NCI-H1436 (cell line): ENCODE data around the gene ANKRD28.
"Not testable (repeated sequence)": the region's sequence is repeated elsewhere in the genome, so short reads cannot be mapped to it uniquely, and the experiment has no call there.

Experiments used
- DNase-seq: peaks from one replicate; lab custom pipeline; 2025; lab: John Stamatoyannopoulos, UW

The ANKRD28 gene

DNA sequence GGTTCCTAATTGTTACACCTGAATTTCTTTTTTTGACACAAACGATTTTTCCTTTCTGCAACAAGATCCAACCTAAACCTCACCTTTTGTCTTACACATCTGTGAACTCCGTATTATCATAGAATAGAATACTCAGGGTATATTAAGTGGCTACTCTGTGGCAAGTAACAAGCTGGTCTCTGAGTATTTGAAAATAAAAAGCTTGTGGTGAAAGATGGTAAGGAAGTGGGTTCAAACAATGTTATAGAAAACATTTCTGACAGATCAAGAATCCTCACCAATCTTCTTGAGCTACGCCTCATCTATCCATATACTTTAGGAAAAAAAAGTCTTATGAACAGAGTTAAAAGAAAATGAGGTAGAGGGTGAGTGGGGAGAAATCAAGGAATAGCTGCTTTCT lies 3.5 kb upstream of the ANKRD28 start:
- no peak for DNase-seq

DNA sequence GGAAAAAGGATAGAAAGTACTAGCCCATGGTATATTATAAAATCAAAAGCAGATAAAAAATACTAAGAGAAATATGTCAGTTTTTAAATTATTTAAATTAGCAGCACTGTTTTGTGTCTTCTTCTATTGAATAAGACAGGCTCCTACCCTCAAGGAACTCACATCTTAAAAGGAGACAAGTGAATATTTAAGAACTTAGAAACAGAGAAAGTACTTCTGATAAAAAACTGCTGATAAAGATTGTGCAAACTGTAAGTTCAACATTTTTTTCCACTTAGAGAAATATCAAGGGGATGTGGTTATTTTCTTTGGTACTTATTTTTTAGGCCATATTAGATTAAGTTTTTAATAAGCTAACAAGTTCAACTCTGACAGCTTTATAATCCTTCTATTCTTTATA lies 3.0 kb upstream of the ANKRD28 start:
- no peak for DNase-seq

DNA sequence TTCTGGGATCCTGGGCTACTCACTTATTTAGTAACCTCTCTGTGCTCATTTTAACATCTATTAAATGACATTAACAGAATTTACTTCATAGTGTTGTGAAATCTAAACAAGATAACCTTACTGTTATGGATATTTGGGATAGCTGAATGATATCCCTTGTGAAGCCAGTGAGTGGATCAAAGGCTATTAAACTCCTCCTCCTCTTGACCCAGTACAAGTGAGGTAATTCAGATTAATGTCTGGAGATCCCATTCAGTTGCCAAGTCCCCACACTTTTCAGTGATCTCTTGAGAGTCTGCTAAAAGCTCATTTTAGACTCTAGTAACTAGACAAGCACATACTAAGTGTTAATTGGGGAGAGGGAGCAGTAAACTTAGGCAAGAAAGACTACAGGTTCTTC lies 2.5 kb upstream of the ANKRD28 start:
- no peak for DNase-seq

DNA sequence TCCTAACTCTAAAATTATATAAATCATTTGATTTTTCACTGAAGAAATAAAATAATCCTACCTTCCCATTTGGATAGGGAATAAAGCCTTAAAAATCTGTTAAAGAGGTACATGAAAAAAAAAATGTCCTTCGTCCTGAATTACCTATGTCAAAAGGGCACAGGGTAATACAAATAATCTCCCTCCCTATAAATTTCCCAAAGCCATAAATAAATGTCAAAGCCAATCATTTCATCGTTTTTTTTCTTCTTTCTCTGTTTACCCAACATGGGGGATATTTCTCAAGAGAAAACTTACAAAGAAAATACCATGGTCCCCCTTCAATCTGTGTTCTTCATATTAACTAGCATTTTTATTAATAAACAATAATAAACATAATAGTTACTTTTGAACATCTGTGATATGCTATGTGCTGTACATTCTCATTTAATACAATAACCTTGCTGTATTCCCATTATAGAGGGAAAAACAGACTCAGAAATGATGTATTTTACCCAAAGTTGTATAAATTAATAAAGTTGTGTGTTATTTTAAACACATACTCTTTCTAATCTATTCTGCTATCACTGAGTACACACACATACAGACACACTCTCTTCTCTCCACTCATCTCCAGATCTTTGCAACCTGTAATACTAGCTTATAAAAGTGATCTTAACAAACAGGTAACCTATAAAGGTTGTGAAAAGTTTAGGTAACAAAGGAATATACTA lies 910 bp upstream of the ANKRD28 start:
- no peak for DNase-seq

DNA sequence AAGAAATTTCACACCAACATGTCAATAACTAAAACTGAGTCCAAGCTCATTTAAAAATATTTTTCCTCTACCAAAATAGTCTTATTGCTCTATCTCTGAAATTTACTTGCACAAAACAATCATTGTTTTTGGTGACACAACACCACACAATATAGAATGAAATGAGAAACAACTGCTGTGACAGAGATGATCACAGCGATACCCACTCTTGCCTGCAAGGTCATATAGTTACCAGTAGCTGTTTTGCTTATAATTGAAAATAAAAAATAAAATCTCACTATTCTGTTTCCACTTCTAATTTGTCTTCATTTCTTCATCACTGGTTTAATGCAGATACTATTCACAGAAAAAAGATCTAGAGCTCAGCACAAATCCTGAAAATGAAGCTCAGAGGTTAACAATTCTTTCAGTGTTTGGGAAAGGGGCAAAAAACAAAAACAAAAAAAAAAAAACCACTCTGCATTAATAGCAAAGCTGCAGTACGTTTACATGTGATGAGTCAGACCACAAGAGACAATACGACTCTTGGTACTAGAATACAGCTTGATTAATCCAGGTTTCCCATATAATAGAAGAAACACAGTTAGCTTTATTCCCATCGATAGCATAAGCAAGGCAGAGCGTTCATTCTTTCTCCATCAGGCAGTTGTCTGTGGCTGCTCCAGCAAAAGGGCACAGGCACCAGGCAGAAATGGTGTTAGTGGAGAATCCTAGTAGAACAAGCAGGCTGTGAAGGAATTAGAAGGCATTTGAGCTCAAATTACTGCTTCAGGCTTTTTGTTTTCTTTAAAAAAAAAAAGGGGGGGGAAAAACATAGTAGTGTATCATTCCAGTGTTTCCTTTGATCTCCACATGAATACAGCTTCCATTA lies 773 bp downstream of the ANKRD28 start:
- DNase-seq: no peak

DNA sequence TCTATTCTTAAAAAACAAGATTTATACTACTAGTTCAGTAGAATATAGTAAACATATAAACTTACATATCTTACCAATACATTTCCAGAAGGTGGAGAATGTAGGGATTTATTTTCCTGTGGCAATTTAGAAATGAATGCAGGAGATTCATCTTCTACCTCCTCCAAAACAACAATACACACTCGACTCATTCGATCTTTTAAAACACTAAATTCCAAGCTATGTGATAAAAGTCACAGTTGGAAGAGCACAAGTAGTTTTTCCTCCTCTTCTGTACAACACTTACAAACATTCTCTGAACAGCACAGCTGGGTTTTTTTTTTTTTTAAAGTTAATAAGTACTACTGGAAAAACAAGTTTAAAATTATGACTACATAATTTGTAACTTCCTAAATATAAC lies 1.4 kb downstream of the ANKRD28 start:
- no peak for DNase-seq

DNA sequence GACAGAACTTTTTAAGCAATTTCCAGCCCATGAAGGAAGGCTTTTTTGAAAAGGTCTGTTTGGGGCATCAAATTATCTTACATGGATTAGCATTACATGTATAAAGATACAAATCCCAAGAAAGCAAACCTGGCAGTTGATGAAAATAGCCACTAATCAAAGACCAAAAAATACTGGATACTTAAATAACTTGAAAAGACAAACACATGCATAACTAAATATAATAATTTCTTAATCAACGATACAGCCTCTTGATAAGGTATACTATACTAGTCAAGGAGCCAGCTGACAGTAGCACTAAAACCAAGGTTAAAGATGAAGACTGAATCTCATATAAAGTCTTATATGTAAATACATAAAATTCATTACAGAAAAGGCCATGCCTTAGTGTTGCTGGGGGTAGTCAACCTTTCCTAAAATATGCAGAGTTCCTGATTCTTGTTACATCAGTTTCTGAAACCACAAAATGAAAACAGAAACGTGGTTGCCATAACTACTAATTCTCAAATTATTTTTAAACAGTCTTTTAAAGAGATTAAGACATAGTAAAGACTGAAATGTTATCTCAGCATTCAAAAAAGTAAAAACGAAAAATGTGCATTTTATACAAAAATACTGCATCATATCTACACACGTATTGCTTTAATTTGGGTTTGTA lies 2.0 kb downstream of the ANKRD28 start:
- DNase-seq: no peak

DNA sequence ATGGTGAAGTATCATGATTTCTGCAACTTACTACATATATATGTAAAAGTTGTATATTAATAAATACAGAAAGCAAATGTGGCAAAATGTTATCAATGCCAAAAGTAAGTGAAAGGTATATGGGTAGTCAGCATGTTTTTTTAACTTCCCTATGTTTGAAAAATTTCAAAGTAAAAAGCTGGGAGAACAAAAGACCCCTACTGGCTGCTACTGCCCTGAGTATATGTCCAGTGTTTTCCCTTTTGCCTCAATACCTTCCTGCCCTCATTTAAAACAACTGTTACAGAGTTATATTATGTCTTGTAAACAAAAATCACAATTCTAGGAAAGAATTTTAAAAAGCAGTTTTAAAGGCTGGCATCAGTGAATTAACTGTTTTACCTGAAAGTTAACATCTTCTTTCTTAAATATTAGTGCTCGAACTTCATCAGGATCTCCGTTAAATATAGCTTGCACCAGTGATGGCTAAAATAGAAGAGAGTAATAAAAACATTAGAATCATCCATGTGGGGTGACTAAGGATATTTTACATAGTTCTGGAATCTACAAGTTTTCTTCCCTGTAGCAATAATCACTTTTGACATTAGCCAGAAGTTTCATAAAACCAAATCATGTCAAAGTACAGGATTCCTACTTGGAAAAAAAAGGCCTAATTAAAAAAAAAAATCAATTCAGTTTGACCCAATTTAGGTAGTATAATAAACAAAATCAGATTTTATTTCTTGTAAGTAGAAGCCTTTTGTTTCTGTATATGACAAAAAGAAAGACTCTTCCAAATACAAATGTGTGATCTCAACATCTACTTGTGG lies 2.7 kb downstream of the ANKRD28 start:
- DNase-seq: no peak

DNA sequence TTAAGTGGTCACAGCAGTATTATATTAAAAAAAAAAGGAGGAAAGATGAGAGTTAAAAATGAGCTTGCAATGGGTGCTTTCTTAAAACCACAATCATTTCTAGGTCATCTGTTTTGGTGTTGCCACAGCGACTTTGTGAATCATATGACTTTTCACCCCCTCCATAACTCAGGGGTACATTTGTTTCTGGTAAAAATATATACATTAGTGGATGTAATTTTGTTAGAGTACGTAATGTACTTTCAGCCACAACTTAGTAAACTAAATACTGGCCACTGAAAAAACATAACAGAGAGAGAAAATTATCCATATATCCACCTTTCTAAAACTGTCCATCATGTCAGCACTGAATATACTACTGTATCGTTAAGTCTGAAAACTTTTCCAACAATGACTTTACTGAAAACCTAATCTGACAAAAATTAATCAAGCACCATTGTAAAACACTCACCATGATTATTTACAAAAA lies 3.4 kb downstream of the ANKRD28 start:
- no peak for DNase-seq

DNA sequence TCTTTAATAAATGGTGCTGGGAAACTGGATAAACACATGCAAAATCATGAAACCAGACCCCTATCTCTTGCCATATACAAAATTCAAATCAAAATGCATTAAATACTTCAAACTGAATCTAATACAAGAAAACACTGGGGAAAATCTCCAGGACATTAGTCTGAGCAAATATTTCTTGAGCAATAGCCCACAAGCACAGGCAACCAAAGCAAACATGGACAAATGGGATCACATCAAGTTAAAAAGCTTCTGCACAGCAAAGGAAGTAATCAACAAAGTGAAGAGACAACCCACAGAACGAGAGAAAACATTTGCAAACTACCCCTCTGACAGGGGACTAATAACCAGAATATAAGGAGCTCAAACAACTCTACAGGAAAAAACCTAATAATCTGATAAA lies 6.3 kb downstream of the ANKRD28 start:
- no peak for DNase-seq

DNA sequence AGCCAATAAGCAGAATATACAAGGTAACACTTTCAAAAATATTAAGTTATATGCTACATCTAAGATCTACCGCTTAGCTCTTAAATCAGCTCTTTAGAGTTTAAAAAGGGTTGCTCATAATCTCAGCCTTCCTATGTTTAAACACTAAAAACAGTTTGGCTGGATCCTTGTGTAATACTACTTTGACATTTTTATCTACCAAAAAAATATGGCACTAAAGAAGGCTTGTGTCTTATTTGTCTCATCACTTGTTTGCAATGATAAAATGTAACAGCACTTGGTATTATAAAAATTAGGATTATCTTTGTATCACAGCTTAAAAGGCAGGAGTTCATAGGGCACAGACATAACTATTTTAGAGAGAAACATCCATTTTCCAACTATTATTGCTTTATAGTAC lies 9.8 kb downstream of the ANKRD28 start:
- DNase-seq: no peak

DNA sequence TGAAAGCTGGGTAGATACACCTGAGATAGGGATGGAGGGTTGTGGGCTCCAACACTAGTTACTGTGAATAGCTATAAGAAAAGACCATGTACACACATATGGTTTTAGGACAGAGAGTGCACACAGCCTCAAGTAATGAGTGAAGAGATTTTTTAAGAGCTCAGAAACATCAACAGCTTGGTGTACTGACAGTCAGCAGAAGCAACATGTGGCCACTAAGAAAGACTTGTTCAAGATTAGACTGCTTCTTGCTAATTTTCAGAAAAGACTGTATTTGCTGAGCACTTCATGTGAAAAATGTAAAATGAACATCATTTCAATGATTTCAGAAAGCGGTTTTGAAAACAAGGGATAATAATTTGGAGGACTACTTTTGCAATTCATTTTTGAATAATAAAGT lies 10.3 kb downstream of the ANKRD28 start:
- DNase-seq: no peak

DNA sequence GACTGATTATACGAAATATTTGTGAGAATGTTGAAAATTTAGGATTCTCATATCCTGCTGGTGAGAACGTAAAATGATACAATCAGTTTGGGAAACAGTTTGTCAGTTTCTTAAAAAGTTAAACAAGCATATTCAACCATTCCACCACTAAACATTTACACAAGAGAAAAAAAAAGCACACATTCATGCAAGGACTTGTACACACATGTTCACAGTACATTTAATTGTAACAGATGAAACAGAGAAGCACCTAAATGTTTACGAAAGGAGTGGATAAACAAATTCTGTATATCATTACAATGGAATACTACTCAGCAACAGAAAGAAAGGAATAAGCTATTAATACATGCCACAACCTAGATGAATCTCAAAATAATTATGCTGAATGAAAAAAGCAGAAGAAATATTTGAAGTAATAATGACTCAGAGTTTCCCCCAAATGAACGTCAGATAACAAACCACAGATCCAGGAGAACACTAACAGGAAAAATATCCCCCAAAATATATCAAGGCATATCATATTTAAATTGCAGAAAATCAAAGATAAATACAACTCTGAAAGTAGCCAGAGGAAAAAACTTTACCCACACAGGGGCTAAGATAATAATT lies 14.3 kb downstream of the ANKRD28 start:
- no peak for DNase-seq

DNA sequence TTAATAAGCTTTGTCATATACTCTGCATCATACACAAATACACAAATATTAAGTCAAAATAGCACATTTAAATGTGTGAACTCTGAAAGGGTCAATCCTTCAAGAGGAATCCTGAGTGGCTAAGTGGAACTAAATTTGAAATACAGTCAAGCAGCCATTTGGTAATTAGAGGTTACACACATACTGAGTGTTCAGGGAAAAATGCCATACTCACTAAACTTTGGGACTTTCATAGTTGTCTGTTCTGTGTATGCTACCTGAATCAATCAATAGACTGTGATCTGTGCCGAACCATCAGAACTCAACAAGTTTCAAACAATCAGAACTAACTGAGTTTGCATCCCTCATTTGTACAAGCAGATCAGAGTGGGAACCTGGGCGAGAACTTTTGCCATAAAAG lies 15.3 kb downstream of the ANKRD28 start:
- no peak for DNase-seq

DNA sequence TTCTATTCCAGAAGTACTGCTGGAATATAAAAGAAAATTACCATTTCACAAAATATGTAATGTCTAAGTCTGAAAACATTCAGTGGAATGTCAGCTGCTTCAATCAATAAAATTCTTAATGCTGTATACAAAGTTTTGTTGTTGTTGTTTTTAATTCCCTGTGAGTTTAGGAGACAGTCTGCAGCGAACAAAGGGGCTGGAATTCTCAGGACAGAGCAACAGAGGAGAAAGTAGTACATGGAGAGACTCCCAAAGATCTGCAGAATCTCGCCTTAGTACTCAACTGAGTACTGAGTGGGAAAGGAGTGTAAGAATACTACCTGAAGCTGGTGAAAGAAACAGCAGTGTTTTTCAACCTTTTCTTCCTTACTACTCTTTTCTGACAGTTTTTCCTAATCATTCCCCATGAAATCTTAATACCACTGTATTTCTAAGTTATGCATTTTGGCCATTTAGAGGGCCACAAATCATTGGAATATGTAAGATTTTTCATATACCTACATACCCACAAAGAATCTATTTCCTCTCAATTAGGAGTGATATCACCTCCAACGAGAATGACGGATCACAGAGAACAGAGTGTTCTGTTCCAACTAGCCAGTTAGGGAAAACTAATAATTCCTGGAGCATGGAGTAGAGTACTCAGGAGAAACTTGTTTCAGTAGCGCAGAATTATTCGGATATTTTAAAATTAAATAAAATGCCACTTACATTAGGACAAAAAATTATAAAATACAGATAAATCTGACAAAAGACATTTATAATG lies 16.0 kb downstream of the ANKRD28 start:
- DNase-seq: no peak

DNA sequence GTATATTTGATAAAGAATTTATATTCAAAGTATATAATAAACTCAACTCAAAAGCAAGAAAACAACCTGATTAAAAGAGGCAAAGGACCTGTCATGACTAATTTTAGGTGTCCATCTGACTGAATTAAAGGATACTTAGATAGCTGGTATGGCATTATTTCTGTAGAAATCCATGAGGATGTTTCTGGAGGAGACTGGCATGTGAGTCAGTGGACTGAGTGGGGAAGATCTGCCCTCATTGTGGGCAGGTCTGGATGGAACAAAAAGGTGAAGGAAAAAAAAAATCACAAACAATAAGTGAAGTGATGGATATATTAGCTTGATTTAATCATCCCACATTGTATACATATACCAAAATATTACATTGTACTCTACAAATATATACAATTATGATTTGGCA lies 16.6 kb downstream of the ANKRD28 start:
- no peak for DNase-seq

DNA sequence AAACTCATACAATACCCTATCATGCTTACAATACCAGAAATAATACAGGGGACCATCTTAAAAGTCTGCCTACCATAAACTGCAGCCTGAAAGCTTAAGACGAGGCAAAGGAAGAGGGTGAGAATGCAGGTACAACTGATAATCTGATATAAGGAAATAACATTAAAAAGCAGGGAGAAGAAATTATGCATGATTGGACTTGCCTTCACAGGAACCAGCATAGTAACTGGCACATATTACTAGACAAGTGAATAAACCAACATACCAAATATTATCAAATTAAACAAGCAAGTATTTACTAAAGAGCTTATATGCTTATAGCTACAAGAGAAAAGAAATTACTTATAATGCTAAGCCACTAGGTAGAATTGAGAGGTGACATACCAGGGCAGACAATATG lies 18.7 kb downstream of the ANKRD28 start:
- DNase-seq: no peak

DNA sequence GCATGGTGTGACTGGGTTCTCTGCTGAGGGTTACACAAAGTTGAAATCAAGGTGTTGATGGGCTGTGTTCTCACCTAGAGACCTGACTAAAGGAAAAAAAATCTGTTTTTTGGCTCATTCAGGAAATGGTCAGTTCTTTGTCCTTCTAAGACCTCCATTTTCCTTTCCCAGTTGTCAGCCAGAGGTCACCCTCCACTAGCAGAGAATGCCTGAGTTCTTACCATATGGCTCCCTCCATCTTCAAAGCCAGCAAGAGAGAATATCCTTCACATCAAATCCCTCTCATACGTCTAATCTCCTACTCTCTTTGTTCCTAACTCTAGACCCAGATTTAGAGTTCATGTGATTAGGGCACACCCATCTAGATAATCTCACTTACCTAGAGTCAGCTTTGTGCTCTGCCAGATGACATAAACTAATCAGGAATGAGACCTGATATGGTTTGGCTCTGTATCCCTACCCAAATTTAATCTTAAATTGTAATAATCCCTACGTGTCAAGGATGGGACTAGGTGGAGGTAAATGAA lies 19.4 kb downstream of the ANKRD28 start:
- DNase-seq: no peak

DNA sequence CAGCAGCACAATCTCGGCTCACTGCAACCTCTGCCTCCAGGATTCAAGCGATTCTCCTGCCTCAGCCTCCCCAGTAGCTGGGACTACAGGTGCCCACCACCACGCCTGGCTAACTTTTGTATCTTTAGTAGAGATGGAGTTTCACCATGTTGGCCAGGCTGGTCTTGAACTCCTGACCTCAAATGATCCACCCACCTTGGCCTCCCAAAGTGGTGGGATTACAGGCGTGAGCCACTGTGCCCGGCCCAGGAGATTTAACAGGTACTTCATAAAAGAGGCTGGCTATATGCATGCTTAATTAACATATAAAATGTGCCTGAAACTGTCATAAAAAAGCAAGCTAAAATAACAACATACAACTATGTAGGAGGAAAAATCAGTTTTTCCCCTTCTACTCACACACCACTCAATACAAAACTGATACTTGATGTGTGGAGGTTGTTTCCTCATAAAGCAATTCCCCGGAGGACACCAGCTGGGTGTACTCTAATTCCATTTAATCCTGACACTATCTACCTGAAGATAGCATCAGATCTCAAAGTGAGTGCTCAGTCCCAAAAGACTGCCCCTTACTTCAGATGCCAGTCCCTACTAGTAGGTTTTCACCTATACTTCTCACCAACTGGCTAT lies 22.7 kb downstream of the ANKRD28 start:
- not testable (repeated sequence) for DNase-seq

DNA sequence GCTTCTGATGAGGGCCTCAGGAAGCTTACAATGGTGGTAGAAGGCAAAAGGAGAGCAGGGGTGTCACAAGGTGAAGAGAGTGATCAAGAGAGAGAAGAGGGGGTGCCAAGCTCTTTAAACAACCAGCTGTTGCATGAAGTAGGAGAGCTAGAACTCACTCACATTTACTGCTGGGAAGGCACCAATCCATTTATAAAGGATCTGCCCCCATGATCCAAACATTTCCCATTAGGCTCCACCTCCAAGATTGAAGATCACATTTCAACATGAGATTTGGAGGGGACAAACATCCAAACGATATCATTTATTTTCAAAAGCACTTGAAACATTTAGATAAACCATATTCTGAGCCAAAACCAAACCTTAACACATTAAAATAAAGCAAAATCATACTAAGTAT lies 26.3 kb downstream of the ANKRD28 start:
- no peak for DNase-seq
